ENCODE results near the gene ARHGAP33. TPM values are rescaled to one million over a fixed set of nuclear protein-coding genes. Genes with fewer than 3 reads are reported as not detected.
"Not testable (repeated sequence)": the region's sequence is repeated elsewhere in the genome, so short reads cannot be mapped to it uniquely, and the experiment has no call there.

Gene ARHGAP33
- total RNA-seq, 1 donor from 2014 or later, result 29.1 TPM

DNA sequence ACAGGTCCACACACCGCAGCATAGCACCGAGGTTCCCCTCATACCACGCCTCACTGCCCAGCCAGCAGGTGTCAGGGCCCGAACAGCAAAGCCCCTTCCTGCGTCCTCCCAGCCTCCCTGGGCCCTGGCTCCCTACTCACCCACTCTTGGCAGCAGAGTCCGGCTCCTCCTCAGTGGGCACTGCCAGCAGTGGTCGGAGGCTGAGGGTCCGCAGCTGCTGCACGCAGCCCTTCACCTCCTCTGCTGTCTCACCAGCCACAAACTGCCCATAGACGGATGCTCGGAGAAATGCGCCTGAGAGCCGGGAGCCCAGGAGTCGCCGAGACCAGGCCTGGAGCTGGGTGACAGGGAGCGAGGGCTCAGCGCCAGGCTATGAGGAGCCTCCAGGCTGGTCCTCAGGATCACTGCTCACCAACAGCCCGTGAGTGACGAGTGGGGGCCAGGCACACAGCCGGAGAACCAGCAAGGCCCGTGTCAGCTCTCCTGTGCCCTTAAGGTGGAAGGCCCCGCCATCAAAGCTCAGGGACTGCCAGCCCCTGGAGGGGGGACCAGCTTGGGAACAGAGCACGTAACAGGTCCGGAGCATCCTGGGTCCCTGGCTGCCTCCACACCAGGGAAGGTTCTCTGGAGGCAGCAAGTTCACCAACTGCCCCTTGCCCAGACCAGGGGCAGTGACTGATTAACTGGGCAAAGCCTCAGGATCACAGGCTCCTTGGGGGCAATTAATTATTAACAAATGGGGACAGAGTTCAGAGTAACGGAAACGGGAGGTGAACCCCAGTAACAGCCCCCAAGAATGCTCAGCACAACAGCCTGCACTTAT is 37.1 kb downstream of the ARHGAP33 start, which contains the start of gene PRODH2:
TSS of gene PRODH2 (minus strand) at position 626 of the 823 bp plus-strand sequence. CDS start at position 586, 40 bp downstream.
- H3K27me3 Mint-ChIP-seq (ENCODE audit: low read depth), result peaks cover 4% of the 10 kb centered on the region
- H3K4me3 Mint-ChIP-seq (ENCODE audit: low read depth), result no peak within 1 kb of the TSS
- H3K27ac Mint-ChIP-seq, result no peak within 1 kb of the TSS
- no peaks in the 10 kb centered on the region for H3K4me1 Mint-ChIP-seq (ENCODE audit: low read depth)
- intact Hi-C loops (cut with micrococcal nuclease), result no loop called here
- no peaks in the 10 kb centered on the region for H3K36me3 Mint-ChIP-seq (ENCODE audit: low read depth)
- H3K9me3 Mint-ChIP-seq, result no peaks in the 10 kb centered on the region
- no peak for DNase-seq (ENCODE audit: low spot score)

DNA sequence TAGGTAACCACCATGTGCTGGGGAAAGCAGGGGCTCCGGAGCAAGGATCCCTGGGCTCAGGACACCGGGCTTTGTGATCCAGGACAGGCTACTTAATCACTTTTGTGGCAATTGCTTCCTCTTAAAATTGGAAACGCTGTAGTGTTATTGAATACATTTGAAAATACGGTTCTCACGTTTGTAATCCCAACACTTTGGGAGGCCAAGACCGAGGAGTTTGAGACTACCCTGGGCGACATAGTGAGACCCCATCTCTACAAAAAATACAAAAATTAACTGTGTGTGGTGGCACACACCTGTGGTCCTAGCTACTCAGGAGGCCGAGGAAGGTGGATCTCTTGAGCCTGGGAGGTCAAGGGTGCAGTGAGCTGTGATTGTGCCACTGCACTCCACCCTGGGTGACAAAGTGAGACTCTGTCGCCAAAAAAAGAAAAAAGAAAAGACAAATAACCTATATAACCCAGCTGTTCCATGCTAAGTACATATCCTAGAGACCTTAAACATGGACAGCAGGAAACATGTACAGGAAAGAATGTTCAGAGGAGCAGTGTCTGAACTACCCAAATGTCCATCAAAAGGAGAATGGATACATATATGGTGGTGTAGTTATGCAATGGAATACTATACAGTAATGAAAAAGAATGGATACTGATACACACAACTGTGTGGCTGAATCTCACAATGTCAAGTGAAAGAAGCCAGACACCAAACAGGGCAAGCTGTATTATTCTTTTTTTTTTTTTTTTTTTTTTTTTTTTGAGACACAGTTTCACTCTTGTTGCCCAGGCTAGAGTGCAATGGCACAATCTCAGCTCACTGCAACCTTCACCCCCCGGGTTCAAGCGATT is 37.9 kb downstream of the ARHGAP33 start:
- intact Hi-C loops (cut with micrococcal nuclease), result no loop called here
- no peaks in the 10 kb centered on the region for H3K4me1 Mint-ChIP-seq (ENCODE audit: low read depth)
- peaks cover 6% of the 10 kb centered on the region for H3K27me3 Mint-ChIP-seq (ENCODE audit: low read depth)
- no peaks in the 10 kb centered on the region for H3K36me3 Mint-ChIP-seq (ENCODE audit: low read depth)
- no peak overlapping the region for H3K27ac Mint-ChIP-seq
- H3K9me3 Mint-ChIP-seq, result no peaks in the 10 kb centered on the region
- no peak for DNase-seq (ENCODE audit: low spot score)
- H3K4me3 Mint-ChIP-seq (ENCODE audit: low read depth), result no peak overlapping the region

DNA sequence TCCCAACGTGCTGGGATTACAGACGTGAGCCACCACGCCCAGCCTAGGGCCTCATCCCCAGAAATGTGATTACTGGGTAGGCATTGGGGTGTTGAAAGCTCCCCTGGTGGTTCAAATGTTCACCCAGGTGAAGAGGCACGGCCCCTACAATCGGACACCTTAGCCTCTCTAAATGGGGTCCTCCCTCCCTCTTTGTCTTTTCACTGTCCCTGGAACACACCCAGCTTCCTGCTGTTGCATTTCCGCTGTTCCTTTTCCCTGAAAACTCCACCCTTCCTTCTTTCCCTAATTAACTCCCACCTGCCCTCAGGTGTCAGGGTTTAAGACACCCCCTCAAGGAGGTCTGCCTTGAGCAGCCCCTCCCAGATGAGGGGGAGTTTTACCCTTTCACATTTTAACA is 40.9 kb downstream of the ARHGAP33 start:
- Mint-ChIP-seq H3K27ac (no peak overlapping the region), H3K27me3 (ENCODE audit: low read depth) (peaks cover 7% of the 10 kb centered on the region)
- intact Hi-C loops (cut with micrococcal nuclease), result no loop called here

DNA sequence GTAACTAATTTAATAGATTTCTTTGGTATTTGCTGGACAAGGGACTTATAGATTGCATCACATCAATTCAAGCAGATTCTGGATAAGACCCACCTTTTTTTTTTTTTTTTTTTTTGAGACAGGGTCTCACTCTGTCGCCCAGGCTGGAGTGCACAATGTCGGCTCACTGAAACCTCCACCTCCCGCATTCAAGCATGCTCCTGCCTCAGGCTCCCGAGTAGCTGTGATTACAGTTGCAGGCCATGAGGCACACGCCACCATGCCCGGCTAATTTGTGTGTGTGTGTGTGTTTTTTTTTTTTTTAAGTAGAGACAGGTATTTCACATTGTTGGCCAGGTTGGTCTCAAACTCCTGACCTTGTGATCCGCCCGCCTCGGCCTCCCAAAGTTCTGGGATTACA is 41.5 kb downstream of the ARHGAP33 start:
- no peaks in the 10 kb centered on the region for H3K36me3 Mint-ChIP-seq (ENCODE audit: low read depth)
- no peak for DNase-seq (ENCODE audit: low spot score)
- intact Hi-C loops (cut with micrococcal nuclease), result no loop called here
- H3K9me3 Mint-ChIP-seq, result no peaks in the 10 kb centered on the region
- H3K4me1 Mint-ChIP-seq (ENCODE audit: low read depth), result peaks cover 4% of the 10 kb centered on the region
- H3K27ac Mint-ChIP-seq, result no peak overlapping the region
- peaks cover 7% of the 10 kb centered on the region for H3K27me3 Mint-ChIP-seq (ENCODE audit: low read depth)
- no peak overlapping the region for H3K4me3 Mint-ChIP-seq (ENCODE audit: low read depth)

More for the DNA sequence above, 40.9 kb downstream of the ARHGAP33 start:
- DNase-seq (ENCODE audit: low spot score), result no peak
- Mint-ChIP-seq H3K9me3 (no peaks in the 10 kb centered on the region), H3K36me3 (ENCODE audit: low read depth) (no peaks in the 10 kb centered on the region), H3K4me3 (ENCODE audit: low read depth) (no peak overlapping the region), H3K4me1 (ENCODE audit: low read depth) (peaks cover 4% of the 10 kb centered on the region)

DNA sequence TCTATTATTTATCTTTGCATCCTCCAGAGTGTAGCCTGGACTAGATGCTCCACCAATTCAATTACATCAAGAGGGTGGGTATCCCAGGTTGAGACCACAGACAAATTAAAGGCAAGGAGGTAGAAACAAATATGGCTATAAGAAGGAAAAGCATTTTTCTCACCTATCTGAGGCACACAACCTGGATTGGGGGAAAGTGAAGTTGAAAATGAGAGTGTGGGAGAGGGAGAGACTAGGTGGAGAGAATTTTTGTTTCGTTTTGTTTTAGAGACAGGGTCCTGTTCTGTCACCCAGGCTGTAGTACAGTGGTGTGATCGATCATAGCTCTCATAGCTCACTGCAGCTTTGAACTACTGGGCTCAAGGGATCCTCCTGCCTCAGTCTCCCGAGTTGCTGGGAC is 43.1 kb downstream of the ARHGAP33 start:
- H3K27me3 Mint-ChIP-seq (ENCODE audit: low read depth), result peaks cover 9% of the 10 kb centered on the region
- H3K9me3 Mint-ChIP-seq, result no peaks in the 10 kb centered on the region
- no peak overlapping the region for H3K4me3 Mint-ChIP-seq (ENCODE audit: low read depth)
- peaks cover 4% of the 10 kb centered on the region for H3K4me1 Mint-ChIP-seq (ENCODE audit: low read depth)
- no peaks in the 10 kb centered on the region for H3K36me3 Mint-ChIP-seq (ENCODE audit: low read depth)
- no peak overlapping the region for H3K27ac Mint-ChIP-seq
- DNase-seq (ENCODE audit: low spot score), result no peak
- intact Hi-C loops (cut with micrococcal nuclease), result no loop called here

DNA sequence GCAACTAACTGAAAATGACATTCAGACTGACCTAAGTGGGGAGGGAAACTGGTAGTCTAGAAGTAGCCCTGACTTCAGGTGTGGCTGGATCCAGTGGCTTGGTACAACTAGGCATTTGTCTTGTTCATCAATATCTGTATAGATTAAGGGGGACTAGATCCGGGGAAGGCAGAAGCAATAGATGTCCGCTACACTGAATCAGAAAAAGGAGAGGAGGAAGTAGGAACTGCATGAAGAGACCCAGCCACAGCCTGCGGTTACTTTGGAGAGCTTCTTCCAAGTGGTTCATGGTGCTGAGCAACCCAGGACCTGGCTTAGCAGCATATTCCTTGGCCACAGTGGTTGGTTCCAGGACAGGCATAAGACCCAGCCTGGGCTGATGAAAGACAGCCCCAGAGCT is 47.2 kb downstream of the ARHGAP33 start:
- Mint-ChIP-seq H3K4me3 (ENCODE audit: low read depth) (no peak overlapping the region), H3K27me3 (ENCODE audit: low read depth) (peaks cover 5% of the 10 kb centered on the region), H3K9me3 (no peaks in the 10 kb centered on the region), H3K36me3 (ENCODE audit: low read depth) (no peaks in the 10 kb centered on the region), H3K4me1 (ENCODE audit: low read depth) (peaks cover 4% of the 10 kb centered on the region), H3K27ac (no peak overlapping the region)
- intact Hi-C loops (cut with micrococcal nuclease), result no loop called here
- DNase-seq (ENCODE audit: low spot score), result no peak

DNA sequence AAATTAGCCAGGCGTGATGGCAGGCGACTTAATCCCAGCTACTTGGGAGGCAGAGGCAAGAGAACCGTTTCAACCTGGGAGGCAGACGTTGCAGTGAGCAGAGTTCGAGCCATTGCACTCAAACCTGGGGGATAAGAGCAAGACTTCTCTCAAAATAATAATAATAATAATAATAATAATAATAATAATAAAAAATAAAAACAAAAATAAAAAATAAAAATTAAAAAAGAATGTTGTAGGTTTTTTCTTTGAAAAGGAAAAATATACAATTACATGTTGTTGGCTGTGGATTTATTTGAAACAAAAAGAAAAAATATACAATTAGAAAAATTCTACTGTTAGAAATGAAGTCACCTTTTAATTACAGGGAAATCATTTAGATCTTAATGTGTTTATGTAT is 48.8 kb downstream of the ARHGAP33 start:
- Mint-ChIP-seq H3K9me3 (no peaks in the 10 kb centered on the region), H3K27me3 (ENCODE audit: low read depth) (peaks cover 1% of the 10 kb centered on the region), H3K4me1 (ENCODE audit: low read depth) (peaks cover 4% of the 10 kb centered on the region), H3K4me3 (ENCODE audit: low read depth) (no peak overlapping the region), H3K36me3 (ENCODE audit: low read depth) (no peaks in the 10 kb centered on the region), H3K27ac (no peak overlapping the region)
- intact Hi-C loops (cut with micrococcal nuclease), result no loop called here
- no peak for DNase-seq (ENCODE audit: low spot score)

DNA sequence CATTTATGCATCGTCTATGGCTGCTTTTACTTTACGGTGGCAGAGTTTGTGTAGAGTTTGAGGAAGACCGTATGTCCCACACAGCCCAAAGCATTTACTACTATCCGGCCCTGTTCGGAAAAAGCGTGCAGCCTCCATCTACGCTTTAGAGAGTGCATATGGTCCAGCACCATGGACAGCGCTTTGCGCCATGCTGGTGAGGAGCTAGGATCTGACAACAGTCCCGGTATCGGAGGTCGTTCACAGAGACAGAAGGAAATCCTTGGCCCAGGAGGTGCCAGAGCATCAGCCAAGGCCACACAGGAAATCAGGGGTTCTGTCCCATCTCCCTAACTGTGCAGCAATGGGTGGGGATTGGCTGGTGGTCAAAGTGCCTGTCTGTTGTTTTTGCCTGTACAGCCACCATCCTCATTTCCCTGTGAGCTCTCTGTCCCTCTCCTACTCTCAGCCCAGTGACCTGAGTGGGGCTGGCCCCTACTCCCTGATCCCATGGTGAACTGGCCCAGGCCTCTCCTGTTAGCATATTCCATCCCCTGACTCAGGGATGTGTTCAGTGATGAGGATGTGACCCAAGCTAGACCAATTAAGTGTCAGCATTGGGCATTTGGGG is 53.4 kb downstream of the ARHGAP33 start:
- Mint-ChIP-seq H3K36me3 (ENCODE audit: low read depth) (no peaks in the 10 kb centered on the region), H3K4me3 (ENCODE audit: low read depth) (no peak overlapping the region), H3K27me3 (ENCODE audit: low read depth) (no peaks in the 10 kb centered on the region), H3K9me3 (no peaks in the 10 kb centered on the region), H3K4me1 (ENCODE audit: low read depth) (no peaks in the 10 kb centered on the region), H3K27ac (no peak overlapping the region)
- peak; percentile 45 for DNase-seq (ENCODE audit: low spot score)
- intact Hi-C loops (cut with micrococcal nuclease), result no loop called here

DNA sequence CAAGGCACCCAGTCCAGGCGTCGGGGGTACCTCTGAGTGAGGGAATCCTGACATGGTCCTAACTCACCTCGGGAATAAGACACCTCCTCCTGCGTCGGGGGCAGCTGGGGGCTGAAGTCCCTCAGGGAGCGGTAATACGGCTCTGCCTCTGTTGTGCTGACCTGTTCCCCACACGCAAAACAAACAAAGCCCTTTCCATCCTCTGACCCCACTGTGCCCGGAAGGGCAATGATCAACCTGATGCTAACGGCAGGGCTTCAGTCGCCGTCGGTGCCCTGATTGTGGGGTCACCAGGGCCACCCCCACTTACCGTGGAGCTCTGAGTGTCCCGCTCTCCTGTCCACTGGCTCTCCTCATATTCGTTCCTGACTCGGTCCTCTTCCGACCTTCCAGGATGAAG is 55.6 kb downstream of the ARHGAP33 start:
- no peak for DNase-seq (ENCODE audit: low spot score)
- Mint-ChIP-seq H3K36me3 (ENCODE audit: low read depth) (no peaks in the 10 kb centered on the region), H3K9me3 (no peaks in the 10 kb centered on the region), H3K4me1 (ENCODE audit: low read depth) (no peaks in the 10 kb centered on the region), H3K4me3 (ENCODE audit: low read depth) (no peak overlapping the region), H3K27me3 (ENCODE audit: low read depth) (no peaks in the 10 kb centered on the region), H3K27ac (no peak overlapping the region)
- intact Hi-C loops (cut with micrococcal nuclease), result no loop called here

DNA sequence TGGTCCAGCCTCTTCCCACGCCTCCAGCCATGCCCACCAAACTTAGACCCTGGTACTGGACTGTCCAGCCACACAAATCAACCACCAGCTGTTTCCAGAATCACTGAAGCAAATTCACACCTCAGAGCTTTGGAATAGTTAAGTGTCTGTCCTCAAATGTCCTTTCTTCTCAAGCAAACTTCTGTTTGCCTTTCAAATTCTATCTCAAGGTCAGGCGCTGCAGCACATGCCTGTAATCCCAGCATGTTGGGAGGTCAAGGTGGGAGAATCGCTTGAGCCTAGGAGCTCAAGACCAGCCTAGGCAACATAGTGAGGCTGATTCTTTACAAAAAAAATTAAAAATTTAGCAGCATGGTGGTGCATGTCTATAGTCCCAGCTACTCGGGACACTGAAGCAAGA is 56.7 kb downstream of the ARHGAP33 start:
- H3K27ac Mint-ChIP-seq, result no peak overlapping the region
- H3K9me3 Mint-ChIP-seq, result no peaks in the 10 kb centered on the region
- H3K4me1 Mint-ChIP-seq (ENCODE audit: low read depth), result no peaks in the 10 kb centered on the region
- DNase-seq (ENCODE audit: low spot score), result no peak
- intact Hi-C loops (cut with micrococcal nuclease), result no loop called here
- no peak overlapping the region for H3K4me3 Mint-ChIP-seq (ENCODE audit: low read depth)
- H3K36me3 Mint-ChIP-seq (ENCODE audit: low read depth), result no peaks in the 10 kb centered on the region
- peaks cover 3% of the 10 kb centered on the region for H3K27me3 Mint-ChIP-seq (ENCODE audit: low read depth)

DNA sequence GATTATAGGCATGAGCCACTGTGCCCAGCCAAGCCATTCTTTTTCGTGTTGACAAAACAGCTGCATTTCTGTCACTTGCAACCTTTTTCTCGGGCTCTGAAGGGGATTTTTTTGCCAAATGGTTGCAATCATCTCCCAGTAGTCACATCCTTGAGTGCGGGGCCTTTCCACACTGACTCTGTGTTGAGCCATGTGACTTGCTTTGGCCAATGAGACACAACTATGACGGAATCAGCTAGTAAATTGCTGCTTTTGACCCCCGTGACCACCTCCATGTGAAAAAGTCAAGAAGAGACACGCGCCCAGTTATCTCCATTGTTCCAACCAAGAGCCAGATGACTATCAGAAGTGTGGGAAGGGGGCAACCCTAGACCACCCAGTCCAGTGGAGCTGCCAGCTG is 58.6 kb downstream of the ARHGAP33 start:
- no peak overlapping the region for H3K27ac Mint-ChIP-seq
- H3K4me1 Mint-ChIP-seq (ENCODE audit: low read depth), result no peaks in the 10 kb centered on the region
- no peak overlapping the region for H3K4me3 Mint-ChIP-seq (ENCODE audit: low read depth)
- DNase-seq (ENCODE audit: low spot score), result no peak
- peaks cover 3% of the 10 kb centered on the region for H3K27me3 Mint-ChIP-seq (ENCODE audit: low read depth)
- H3K9me3 Mint-ChIP-seq, result peaks cover 2% of the 10 kb centered on the region
- H3K36me3 Mint-ChIP-seq (ENCODE audit: low read depth), result no peaks in the 10 kb centered on the region
- intact Hi-C loops (cut with micrococcal nuclease), result no loop called here

DNA sequence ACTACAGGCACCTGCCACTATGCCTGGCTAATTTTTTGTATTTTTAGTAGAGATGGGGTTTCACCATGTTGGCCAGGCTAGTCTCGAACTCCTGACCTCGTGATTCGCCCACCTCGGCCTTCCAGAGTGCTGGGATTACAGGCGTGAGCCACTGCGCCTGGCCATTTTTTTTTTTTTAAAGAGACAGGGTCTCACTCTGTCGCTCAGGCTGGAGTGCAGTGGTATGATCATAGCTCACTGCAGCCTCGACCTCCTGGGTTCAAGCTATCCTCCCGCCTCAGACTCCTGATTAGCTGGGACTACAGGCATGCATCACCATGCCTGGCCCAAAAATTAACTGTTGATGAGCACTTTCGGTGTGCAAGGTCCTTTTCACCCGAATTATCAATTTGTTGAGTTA is 60.7 kb downstream of the ARHGAP33 start:
- H3K4me3 Mint-ChIP-seq (ENCODE audit: low read depth); H3K36me3 Mint-ChIP-seq (ENCODE audit: low read depth); H3K9me3 Mint-ChIP-seq; H3K4me1 Mint-ChIP-seq (ENCODE audit: low read depth); DNase-seq (ENCODE audit: low spot score); intact Hi-C loops (cut with micrococcal nuclease); H3K27ac Mint-ChIP-seq; H3K27me3 Mint-ChIP-seq (ENCODE audit: low read depth): not testable (repeated sequence)

Measured in activated T-helper 2 cell treated with anti-CD3 and anti-CD28 coated beads, Interferon-gamma antibody, Interleukin-2, Interleukin-4, amounts not matched to agents 10 μg/mL and 5 μg/mL and 100 μg/mL, durations not matched to agents 14 hours and 24 hours and 36 hours (primary cell).